Dermis microvascular lymphatic vessel endothelial cell (primary cell): ENCODE data around the gene WDR7. TPM values are rescaled to one million over a fixed set of nuclear protein-coding genes. Genes with fewer than 3 reads are reported as not detected.
A peak's percentile ranks its signal among the peaks of the same experiment; 100 is the strongest.

Experiments used
- DNase-seq, 2 donors: peaks; one replicate each; pipeline versions ENCODE4 v3.0.0 to v3.0.0-alpha.2; 2010; ENCODE audit warnings: low read depth in 2 of 2
- total RNA-seq: library from RNA; depleted of rRNA; stranded (reverse); fragments of >200 nt; gene quantifications from 2 replicates; pipeline ENCODE4 v1.2.1, GENCODE V29; 2014

The WDR7 gene
- total RNA-seq, 1 donor from 2014 or later = 19.6 TPM

DNA sequence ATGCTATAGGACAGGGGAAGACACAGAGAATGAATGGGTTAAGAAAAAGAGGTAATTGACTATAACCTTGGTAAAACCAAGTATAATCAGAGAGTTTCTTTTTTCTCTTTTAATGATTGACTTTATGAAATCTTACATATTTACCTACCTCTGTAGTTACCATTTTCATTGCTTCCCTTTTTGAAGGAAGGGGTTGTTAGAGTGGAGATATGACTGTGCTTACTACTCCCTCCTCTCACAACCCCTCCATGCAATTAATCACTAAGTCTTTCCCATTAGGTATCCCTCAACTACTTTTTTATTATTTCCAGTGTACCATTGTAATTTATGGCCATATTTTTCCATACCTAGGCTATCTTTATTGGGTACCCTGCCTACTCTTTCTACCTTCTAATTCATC is 71.4 kb downstream of the WDR7 start:
- no peak for DNase-seq

DNA sequence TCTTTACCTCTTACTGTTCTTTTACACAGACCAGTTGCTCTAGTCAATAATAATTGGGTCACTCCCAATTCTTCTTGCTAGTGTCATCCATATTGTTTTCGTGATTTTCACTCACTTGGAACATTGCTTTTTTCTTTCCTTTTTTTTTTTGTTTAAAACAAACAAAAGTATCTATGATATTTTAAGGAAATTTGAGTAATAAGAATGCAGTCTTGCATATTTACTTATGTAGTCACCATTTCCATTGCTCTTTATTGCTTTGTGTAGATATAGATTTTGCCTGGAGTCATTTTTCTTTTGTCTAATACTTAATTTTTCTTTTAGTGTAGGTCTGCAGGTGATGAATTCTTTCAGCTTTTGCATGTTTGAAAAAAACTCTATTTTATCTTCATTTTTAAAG is 71.9 kb downstream of the WDR7 start:
- no peak for DNase-seq

DNA sequence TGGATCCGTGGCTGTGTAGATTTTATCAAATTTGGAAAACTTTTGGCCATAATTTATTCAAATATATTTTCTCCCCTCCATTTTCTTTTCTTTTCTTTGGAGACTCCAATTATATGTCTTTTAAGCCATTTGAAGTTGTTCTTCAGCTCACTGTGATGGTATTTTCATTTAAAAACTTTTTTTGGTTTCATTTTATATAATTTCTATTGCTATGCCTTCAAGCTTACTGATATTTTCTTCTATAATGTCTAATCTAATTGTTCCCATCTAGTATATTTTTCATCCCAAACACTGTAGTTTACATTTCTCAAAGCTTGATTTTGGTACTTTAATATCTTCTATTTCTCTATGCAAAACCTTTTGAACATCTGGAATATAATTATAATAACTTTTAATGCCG is 72.5 kb downstream of the WDR7 start:
- DNase-seq = no peak

DNA sequence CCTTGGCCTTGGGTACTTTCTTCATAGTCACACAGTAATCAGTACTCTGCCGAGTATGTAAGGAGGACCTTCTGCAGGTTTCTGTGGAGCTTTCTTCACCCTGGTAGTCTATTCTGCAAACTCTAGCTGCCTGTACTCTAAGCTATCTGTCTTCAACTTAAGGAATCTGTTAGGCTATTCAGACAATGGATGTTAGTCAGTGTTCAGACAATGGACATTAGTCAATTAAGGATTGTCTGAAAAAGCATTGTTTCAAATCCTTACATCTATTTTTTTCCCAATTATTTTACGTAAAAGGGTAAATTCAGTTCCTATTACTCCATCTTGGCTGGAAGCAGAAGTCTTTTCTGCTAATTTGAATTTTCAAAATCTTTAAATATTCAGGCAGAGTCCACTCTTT is 75.7 kb downstream of the WDR7 start:
- DNase-seq = no peak

DNA sequence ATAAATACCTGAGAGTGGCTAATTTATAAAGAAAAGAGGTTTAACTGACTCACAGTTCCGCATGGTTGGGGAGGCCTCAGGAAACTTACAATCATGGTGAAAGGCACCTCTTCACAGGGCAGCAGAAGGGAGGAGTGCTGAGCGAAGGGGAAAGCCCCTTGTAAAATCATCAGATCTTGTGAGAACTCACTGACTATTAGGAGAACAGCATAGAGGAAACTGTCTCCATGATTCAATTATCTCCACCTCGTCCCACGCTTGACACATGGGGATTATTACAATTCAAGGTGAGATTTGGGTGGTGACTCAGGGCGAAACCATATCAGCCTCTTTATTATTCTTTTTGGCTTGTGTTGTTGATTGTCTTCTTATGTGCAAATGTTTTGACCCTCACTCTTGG is 76.2 kb downstream of the WDR7 start:
- DNase-seq = no peak

DNA sequence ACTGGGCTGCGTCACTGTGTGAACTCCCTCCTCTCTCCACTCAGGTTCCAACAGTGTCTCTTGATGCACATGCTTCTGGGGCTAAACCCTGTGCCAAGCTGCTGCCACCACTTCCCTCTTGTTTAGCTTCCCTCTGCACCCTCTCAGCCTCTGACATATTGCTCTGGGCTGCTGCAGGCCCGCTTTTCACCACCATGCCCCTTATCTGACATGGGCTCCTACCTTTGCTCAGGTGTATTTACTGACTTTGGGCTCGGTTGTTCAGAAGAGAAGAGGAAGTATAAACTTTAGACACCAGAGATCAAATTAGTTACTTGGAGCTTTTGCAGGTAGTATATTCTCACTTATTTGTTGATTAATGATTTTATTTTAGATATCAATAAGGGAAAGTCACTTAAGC is 77.6 kb downstream of the WDR7 start:
- DNase-seq = no peak

DNA sequence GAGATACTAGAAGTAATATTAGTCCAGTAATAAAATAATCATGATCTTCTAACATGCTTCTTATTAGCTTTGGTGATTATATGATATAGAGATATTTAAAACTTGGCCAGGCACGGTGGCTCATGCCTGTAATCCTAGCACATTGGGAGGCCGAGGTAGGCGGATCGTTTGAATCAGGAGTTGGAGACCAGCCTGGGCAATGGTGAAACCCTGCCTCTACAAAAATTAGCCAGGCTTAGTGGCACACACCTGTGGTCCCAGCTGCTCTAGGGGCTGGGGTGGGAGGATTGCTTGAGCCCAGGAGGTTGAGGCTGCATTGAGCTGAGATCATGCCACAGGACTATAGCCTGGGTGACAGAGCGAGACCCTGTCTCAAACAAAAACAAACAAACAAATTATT is 87.0 kb downstream of the WDR7 start:
- no peak for DNase-seq

DNA sequence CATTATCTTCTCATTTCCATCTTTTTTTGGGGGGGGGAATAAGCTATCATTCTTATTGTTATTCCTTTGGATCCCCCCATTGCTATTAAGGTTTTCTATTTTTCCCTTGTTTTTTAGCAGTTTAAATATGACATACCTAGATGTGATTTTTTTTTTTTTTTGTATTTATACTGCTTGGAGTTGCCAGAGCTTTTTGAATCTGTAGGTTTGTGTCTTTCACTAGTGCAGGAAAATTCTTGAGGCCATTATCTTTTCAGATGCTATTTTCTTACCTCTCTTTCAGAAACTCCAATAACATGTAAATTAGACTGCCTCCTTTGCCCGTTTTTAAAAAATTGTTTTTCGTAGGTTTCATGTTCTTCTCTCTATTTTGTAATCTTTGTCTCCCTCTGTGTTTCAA is 88.6 kb downstream of the WDR7 start:
- DNase-seq = no peak

DNA sequence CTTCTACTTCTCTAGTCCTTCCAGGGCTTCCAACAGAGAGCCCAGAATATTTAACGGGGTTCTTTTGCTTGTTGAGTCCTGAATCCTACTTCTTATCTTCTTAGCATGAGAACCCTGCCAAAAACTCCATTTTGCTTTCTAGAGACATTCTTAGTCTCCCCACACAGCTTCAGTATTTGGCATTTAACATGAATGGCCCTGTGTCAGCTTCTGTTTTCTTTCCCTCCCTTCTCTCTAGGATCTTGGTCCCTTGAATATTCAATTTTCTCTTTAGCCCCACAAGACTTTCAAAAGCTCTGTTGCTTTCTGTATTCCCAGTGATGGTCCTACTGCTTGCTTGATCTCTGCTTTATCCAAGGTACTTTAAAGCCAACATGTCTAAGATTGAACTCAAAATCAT is 89.5 kb downstream of the WDR7 start:
- no peak for DNase-seq

DNA sequence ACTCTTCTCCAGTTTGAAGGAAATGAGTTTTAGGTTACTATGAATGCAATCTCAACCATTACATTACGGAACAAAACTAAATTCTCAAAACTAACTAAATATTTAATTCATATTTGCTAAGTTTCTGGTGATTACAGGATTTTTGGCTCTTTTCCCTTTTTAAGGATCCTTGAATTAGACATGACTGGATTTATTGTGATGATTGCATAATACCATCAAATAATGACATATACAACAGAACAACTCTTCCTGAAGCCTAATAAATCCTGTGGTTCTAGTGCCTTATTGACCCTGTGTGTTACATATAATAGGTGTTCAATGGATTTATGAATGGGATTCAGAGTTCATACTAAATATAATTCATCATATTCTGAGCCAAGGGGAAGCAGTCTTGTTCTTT is 90.5 kb downstream of the WDR7 start:
- no peak for DNase-seq

DNA sequence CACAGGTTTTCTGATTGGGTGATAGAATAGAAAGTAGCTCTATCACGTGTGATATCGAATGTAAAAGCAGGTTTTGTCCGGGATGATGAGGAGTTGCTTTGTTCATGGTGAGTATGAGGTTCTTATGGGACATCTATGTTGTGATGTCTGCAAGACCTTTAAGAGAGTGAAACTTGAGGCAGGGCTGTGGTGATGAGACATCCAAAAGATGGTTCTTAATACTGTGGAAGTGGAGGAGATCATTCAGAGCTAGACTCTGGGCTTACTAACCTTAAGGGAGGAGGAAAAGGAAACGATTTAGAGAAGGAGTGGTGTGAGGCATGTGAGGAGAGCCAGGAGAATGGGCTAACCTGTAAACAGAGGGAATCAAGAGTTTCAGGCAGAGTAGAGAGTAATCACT is 92.0 kb downstream of the WDR7 start:
- DNase-seq = no peak

DNA sequence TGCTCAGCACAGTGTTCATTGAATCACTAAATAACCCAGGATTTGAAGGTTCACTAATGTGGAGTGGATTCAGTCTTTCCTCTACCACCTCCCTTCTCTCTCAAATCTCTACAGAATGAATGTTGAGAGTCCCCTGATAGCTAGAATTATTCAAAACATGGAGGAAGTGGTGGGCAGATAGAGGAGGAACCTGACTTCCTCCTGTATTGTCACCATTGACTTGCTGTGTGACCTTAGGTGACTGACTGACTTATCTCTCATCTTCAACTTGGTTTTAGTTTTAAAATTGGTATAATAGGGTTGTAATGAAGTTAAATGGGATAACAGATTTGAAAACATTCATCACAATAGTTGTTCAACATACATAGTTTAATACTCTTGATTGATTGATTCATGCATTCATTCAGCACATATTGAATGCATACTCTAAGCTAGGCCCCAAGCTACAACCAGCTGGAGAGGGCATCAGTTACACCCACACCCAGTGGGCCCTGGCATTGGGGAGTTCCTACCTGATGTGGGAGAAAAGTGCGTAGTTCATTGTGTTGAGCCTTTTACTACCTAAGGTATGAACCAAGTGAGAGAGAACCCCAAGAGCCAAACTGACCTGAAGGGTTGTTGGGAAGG is 96.0 kb downstream of the WDR7 start:
- DNase-seq = no peak

DNA sequence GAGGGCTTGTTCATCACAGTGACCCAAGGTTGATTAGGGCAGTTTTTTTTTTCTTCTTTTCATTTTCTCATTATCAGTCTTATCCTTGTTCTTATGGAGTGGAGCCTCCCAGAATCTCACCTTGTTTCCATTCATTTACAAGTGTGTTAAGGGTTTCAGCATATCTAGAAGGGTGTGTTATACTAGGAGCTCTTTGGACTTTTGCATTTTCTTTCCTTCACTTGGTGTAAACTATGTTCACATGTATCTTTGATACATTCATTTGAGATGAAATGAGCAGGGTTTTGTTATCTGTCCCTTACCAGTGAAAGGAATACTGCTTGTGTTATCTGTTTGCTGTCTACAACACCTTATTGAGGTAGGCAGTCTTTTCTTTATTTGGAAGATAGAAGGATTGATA is 96.7 kb downstream of the WDR7 start:
- DNase-seq = no peak

DNA sequence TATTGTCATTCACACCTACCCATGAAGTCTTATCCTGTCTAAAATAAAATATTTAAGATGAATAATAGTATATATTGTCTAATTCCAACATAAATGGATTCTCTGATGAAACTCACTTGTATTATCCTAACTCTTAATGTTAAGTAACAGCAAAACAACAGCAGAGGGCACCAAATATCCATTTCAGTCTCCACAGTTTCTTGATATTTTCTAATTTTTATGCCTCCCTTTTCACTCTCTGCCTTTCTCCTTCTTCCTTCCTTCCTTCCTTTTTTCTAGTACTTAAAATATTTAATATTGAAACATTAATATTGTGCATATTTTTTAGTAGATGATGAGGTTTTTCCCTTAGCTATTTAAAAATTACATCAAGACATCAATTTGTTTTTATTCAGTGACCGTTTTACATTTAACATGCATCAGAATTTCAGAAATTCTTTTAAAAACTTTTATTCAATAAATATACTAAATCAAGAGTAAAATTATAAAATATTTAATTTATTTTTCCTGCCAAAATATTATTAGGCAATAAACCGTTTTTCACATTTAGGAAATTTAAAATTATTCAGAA is 97.6 kb downstream of the WDR7 start:
- DNase-seq = peak; percentile 30 to 55

DNA sequence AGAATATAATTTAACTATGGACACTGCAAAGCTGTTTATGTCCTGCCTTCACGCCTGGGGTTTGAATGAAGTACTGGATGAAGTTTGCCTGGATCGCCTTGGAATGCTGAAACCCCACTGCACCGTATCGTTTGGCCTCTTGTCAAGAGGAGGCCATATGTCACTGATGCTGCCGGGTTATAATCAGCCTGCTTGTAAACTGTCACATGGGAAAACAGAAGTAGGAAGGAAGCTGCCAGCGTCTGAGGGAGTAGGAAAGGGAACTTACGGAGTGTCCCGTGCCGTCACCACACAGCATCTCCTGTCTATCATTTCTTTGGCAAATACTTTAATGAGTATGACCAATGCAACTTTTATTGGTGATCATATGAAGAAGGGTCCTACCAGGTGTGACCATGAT is 105.8 kb downstream of the WDR7 start:
- no peak for DNase-seq

DNA sequence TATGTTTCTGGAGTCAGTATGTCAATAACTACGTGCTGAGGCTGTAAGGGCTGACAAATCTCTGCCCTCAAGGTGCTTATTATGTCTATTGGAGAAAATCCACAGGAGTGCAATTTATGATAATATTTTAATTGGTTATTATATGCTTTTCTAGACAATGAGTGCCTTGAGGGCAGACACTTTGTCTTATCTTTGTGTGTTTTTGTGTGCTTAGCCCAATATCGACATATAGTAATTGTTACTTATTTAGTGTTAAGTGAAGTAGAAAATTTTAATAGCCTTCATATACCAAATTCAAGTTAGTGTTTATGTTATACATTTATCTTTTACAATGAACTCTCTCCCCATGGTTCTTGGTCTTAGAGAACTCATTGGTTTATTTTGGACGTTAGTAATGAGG is 118.9 kb downstream of the WDR7 start:
- no peak for DNase-seq

DNA sequence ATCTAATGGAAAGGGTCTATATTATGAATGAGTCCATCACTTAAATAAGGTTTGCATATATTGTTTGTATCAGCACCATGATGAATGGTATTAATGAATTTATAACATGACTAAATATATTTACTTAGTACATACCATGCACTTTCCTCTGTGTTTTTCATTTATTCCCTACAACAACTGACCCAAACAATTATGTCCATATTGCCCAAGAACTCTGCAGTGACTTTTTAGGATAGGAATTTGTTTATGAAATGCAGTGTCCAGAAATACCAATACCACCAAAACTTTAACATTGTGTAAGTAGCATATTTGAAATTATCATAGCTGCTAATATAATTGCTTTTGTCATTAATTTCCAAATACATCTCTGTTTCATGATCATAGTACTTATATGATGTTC is 119.7 kb downstream of the WDR7 start:
- no peak for DNase-seq

DNA sequence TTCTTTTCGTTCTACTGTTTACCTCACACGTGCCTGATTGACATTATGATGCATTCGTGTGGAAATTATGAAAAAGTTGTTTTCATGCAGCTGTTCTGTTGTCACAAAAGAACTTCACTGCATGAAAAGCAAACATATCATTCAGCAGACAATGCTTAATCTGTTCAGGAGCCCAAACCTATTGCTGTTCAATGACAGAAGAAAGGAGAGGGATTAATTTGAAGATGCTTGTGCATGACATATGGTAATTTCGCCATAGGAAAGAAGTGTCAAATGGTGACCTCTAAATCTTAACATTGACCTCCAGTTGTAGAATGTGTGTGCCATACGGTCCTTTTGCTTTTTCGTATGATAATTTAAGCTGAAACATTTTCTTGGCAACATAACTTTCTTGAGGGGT is 124.5 kb downstream of the WDR7 start:
- DNase-seq = no peak

DNA sequence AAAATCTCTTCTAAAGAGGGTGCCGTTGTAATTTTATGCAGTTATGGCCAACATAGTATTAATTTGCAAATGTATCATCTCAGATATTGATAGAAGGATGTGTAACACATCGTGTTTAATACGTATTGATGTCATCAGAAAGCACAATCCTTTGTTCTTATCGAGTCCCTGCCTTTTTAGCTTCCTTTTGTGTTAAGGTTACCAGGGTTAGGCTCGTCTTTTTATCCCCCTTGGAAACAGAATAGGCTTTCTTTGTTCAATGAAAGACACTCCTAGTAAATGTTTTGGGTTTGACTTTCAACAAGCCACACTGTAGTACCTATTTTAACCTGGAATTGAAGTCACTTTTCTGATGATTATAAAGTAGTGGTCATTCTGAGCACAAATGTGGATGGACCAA is 136.2 kb downstream of the WDR7 start:
- DNase-seq = no peak

DNA sequence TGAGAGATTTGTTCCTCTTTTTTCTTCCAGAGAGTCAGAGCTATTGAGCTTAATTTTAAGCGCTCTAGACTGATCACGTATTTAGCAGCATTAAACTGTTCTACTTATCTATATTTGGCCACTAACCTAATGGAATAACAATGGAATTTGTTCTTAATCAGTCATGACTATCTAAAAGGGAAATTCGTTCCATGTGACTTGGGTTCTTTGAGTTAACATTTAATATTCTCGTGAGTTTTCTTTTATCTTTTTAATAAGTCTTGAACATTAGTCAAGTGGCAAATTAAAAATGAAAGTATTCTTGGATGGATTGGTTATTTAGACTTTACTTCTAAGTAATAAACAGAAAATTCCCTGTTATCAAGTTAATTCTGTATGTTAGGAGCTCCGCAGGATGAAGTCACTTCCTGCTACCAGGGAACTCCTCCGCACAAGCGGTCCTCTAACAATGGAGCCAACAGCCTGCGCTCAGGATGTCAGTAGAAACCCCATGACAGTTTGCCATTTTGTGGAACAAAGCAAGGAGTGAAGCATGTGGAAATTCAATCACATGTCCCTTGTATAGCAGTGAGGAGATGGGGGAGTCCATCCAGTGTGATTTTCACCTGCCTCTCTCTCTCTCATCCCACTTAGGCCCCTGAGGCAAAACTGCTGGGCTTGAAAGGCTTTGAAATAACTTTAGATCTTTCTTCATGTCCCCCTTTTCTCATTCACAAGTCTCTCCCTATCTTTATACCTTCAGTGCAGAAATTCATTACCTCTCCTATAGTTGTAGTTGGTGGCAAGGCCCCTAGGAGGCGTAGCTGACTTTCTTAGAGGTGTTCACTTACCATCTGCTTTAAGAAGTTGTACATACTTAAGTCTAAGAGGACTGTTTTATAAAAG is 138.1 kb downstream of the WDR7 start:
- DNase-seq = peak in 1 of 2 donors; percentile 70

DNA sequence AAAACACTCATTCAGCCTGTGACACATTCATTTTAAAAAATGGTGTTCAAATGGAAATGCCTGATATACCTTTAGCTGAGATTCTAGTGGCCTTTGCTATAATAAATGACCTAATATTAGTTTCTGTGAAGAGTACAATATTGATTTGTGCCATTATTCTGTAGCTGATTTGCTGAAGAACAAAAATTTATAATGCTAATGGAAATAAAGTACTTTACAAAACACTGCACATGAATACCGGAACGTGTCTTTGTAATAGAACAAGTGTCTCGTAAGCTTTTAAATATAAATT is 138.7 kb downstream of the WDR7 start:
- DNase-seq = no peak

DNA sequence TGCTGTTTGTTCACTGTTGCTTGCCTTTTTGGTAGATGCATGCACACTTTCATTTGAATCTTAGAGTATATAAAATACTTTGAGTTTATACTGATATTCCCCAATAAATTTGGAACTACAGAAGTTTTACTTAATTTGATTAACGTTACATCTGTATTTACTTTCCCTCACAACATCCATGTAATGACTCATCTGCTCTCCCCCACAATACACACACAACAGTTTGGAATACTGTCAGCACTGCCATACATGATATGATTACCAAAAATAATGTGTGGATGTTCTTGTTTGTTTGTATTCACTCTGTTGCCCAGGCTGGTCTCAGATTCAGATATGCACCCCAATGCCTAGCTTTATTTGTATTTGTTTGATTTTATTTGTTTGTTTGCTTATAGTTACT is 144.2 kb downstream of the WDR7 start:
- no peak for DNase-seq

DNA sequence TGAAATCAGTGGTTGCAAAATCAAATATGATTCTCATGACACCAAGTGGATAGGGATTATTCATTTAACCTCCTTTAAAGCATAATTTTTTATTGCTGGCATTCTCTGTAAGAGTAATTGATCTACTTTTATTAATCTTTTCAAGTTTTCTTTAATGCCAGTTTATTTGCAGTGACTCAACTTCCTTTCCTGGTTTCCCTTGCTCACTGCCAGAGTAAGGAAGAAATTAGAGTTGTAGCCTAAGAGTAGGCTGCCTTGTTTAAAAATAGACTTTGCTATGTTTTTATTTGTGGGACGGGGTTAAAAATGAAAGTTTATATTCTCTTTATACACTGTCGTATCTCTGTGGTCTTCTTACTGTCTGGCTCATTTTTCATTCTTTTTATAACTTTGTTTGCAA is 148.6 kb downstream of the WDR7 start:
- peak in 1 of 2 donors; percentile 51 for DNase-seq
